ENCODE measurements around the gene CHTF18. TPM values are rescaled to one million over a fixed set of nuclear protein-coding genes. Genes with fewer than 3 reads are reported as not detected.
A peak's percentile ranks its signal among the peaks of the same experiment; 100 is the strongest.

CHTF18 gene
- total and polyA plus RNA-seq, 10 of the 15 experiments (the other 5 are each of a cell fraction or from before 2014, with no cell fraction given): 1.6 to 87.8 (median 19.4) TPM

GRCh38 chr16:788399-789126 lies at the start of gene CHTF18 (continued):
- TF ChIP-seq, protein P1, sequence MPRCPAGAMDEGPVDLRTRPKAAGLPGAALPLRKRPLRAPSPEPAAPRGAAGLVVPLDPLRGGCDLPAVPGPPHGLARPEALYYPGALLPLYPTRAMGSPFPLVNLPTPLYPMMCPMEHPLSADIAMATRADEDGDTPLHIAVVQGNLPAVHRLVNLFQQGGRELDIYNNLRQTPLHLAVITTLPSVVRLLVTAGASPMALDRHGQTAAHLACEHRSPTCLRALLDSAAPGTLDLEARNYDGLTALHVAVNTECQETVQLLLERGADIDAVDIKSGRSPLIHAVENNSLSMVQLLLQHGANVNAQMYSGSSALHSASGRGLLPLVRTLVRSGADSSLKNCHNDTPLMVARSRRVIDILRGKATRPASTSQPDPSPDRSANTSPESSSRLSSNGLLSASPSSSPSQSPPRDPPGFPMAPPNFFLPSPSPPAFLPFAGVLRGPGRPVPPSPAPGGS (IDR thresholded peaks at IDR 0.05; ENCODE audit: borderline replicate concordance, insufficient read depth, low read depth, low read length, poor library complexity, severe bottlenecking): no peak
- peak; percentile 91 for TF ChIP-seq NFYB (IDR thresholded peaks at IDR 0.05; ENCODE audit: insufficient read depth, low read depth, low read length)
- TF ChIP-seq, protein P2, sequence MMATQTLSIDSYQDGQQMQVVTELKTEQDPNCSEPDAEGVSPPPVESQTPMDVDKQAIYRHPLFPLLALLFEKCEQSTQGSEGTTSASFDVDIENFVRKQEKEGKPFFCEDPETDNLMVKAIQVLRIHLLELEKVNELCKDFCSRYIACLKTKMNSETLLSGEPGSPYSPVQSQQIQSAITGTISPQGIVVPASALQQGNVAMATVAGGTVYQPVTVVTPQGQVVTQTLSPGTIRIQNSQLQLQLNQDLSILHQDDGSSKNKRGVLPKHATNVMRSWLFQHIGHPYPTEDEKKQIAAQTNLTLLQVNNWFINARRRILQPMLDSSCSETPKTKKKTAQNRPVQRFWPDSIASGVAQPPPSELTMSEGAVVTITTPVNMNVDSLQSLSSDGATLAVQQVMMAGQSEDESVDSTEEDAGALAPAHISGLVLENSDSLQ (IDR thresholded peaks at IDR 0.05): 0 out of 2 replicates have a peak, but pooled peaks have one; percentile 6
- TF ChIP-seq JUND (IDR thresholded peaks at IDR 0.05; ENCODE audit: low read depth, low read length): no peak
- TF ChIP-seq, protein P3, sequence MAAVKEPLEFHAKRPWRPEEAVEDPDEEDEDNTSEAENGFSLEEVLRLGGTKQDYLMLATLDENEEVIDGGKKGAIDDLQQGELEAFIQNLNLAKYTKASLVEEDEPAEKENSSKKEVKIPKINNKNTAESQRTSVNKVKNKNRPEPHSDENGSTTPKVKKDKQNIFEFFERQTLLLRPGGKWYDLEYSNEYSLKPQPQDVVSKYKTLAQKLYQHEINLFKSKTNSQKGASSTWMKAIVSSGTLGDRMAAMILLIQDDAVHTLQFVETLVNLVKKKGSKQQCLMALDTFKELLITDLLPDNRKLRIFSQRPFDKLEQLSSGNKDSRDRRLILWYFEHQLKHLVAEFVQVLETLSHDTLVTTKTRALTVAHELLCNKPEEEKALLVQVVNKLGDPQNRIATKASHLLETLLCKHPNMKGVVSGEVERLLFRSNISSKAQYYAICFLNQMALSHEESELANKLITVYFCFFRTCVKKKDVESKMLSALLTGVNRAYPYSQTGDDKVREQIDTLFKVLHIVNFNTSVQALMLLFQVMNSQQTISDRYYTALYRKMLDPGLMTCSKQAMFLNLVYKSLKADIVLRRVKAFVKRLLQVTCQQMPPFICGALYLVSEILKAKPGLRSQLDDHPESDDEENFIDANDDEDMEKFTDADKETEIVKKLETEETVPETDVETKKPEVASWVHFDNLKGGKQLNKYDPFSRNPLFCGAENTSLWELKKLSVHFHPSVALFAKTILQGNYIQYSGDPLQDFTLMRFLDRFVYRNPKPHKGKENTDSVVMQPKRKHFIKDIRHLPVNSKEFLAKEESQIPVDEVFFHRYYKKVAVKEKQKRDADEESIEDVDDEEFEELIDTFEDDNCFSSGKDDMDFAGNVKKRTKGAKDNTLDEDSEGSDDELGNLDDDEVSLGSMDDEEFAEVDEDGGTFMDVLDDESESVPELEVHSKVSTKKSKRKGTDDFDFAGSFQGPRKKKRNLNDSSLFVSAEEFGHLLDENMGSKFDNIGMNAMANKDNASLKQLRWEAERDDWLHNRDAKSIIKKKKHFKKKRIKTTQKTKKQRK (IDR thresholded peaks at IDR 0.05; ENCODE audit: low read depth, low read length): no peak
- TF ChIP-seq FOXK2 (IDR thresholded peaks at IDR 0.05): no peak
- TF ChIP-seq HDGF (IDR thresholded peaks at IDR 0.05): no peak
- TF ChIP-seq PAX8 (IDR thresholded peaks at IDR 0.05): no peak
- no peak for TF ChIP-seq BCL11A (IDR thresholded peaks at IDR 0.05; ENCODE audit: low read depth, low read length)
- TF ChIP-seq MTA3 (IDR thresholded peaks at IDR 0.05; ENCODE audit: borderline replicate concordance, low read length): no peak

Measured in GM12878 (cell line).